ENCODE measurements around the gene ING3. TPM values are rescaled to one million over a fixed set of nuclear protein-coding genes. Genes with fewer than 3 reads are reported as not detected.

The ING3 gene
- total and polyA plus RNA-seq, 2 of the 8 experiments (the other 6 are each of a cell fraction or from before 2014, with no cell fraction given) = 6.0 to 17.7 TPM

- CTCF ChIA-PET (ENCODE audit: partially characterized antibody) = no interaction called here
Observed at GRCh38 chr7:121020989-121021969, 70.7 kb downstream of the ING3 start.

More at GRCh38 chr7:121020989-121021969, 70.7 kb downstream of the ING3 start:
- Histone ChIP-seq H3K4ac (replicated peaks; ENCODE audit: insufficient read length, low read depth, low read length) (no peak overlapping the region), H3K36me3 (ENCODE audit: control insufficient read depth in 2 of 4, insufficient read depth in 4 of 4, low read length in 3 of 4) (no peaks in the 10 kb centered on the region), H4K91ac (replicated peaks; ENCODE audit: insufficient read length, low read length) (no peak overlapping the region), H3K18ac (ENCODE audit: extremely low read depth, low read length) (no peak overlapping the region), H3K79me2 (ENCODE audit: control insufficient read depth in 1 of 2, insufficient read depth in 2 of 2, low read length in 2 of 2) (no peaks in the 10 kb centered on the region), H3K79me1 (ENCODE audit: low read depth, low read length) (no peaks in the 10 kb centered on the region), H2BK12ac (ENCODE audit: low read depth, low read length) (no peak overlapping the region), H3K4me2 (ENCODE audit: insufficient read depth in 1 of 2, low read depth in 2 of 2, low read length in 2 of 2) (no peak overlapping the region), H2BK5ac (ENCODE audit: low read depth, low read length) (no peak overlapping the region), H3K4me1 (replicated peaks in 1 of 4; ENCODE audit: control insufficient read depth in 3 of 4, insufficient read depth in 4 of 4, low read length in 3 of 4) (no peaks in the 10 kb centered on the region), H3K27ac (ENCODE audit: low read depth, low read length) (no peak overlapping the region), H3K4me3 (ENCODE audit: extremely low read depth in 1 of 4, insufficient read depth in 2 of 4, low read depth in 3 of 4, low read length in 4 of 4) (no peak overlapping the region), H4K5ac (ENCODE audit: insufficient read length, low read depth, low read length) (no peak overlapping the region), H2BK20ac (ENCODE audit: low read length) (no peak overlapping the region), H3K23me2 (ENCODE audit: low read depth, low read length) (no peaks in the 10 kb centered on the region), H2BK120ac (replicated peaks; ENCODE audit: low read depth, low read length) (no peak overlapping the region), H4K20me1 (replicated peaks in 1 of 2; ENCODE audit: control insufficient read depth in 1 of 2, insufficient read depth in 2 of 2, low read length in 2 of 2) (no peaks in the 10 kb centered on the region), H3K9me3 (ENCODE audit: insufficient read depth in 2 of 2, low read depth in 1 of 2, low read length in 1 of 2) (no peaks in the 10 kb centered on the region), H4K8ac (ENCODE audit: extremely low read depth, insufficient read depth, low read length) (no peak overlapping the region), H3K27me3 (replicated peaks in 1 of 4; ENCODE audit: control insufficient read depth in 3 of 4, extremely low read depth in 1 of 4, insufficient read depth in 3 of 4, low read length in 3 of 4) (no peaks in the 10 kb centered on the region), H2AK5ac (ENCODE audit: low read depth, low read length) (no peak overlapping the region), H3K14ac (ENCODE audit: insufficient read length) (no peak overlapping the region), H3K9ac (replicated peaks in 1 of 4; ENCODE audit: extremely low read depth in 1 of 4, low read depth in 3 of 4, low read length in 3 of 4) (no peak overlapping the region), H2BK15ac (ENCODE audit: low read length) (no peak overlapping the region), H2AFZ (ENCODE audit: low read length) (no peak overlapping the region), H3K23ac (ENCODE audit: insufficient read length) (no peak overlapping the region), H3K56ac (replicated peaks; ENCODE audit: insufficient read length, low read depth, low read length) (no peak overlapping the region)
- 84% methylated on average over 5 of the region's 5 CpGs; no CpG with 5 or more reads in 1 of the 2 experiments for WGBS, 2 experiments (ENCODE audit: extremely low coverage in 1 of 2, insufficient coverage in 1 of 2, insufficient read length in 1 of 2, insufficient replicate concordance in 2 of 2, low coverage in 1 of 2, low lambda C conversion rate in 2 of 2, missing lambda C conversion rate in 1 of 2)
- no peak for FAIRE-seq
- no peak for DNase-seq (ENCODE audit: low read depth in 1 of 2, low spot score in 2 of 2)
- TF ChIP-seq TCF12 (IDR thresholded peaks at IDR 0.05; ENCODE audit: low read depth, low read length) (no peak), SIN3A (conservative IDR thresholded peaks at IDR 0.05 in 1 of 2, IDR thresholded peaks at IDR 0.05 in 1 of 2; ENCODE audit: low read depth in 1 of 2, low read length in 2 of 2) (no peak), EZH2 (IDR thresholded peaks at IDR 0.05; ENCODE audit: low read depth, low read length, severe bottlenecking) (no peak), SP1 (IDR thresholded peaks at IDR 0.05; ENCODE audit: low read depth, low read length) (no peak), CREB1 (IDR thresholded peaks at IDR 0.05) (no peak), BRCA1 (IDR thresholded peaks at IDR 0.05; ENCODE audit: low read depth, low read length) (no peak), CEBPB (IDR thresholded peaks at IDR 0.05; ENCODE audit: low read depth, low read length) (no peak), ZNF274 (IDR thresholded peaks at IDR 0.05; ENCODE audit: borderline replicate concordance, extremely low read depth, low read length) (no peak), JUND (IDR thresholded peaks at IDR 0.05; ENCODE audit: low read length) (no peak), CTBP2 (IDR thresholded peaks at IDR 0.05; ENCODE audit: borderline replicate concordance, insufficient read depth, insufficient read length, low read length) (no peak), CBX5 (IDR thresholded peaks at IDR 0.05; ENCODE audit: low read depth, low read length) (no peak), GTF2F1 (IDR thresholded peaks at IDR 0.05; ENCODE audit: borderline replicate concordance, low read depth, low read length) (no peak)
- POLR2A ChIA-PET (ENCODE audit: partially characterized antibody) = no interaction called here
